T-helper 2 cell treated with Interferon-gamma antibody and Interleukin-4, amounts not matched to agents 100 ng/mL and 5 ng/mL, for 36 hours (primary cell): ENCODE measurements around the gene ZBTB7B. TPM values are rescaled to one million over a fixed set of nuclear protein-coding genes. Genes with fewer than 3 reads are reported as not detected.

Experiments used
- intact Hi-C: fragments of 100-400 bp; cut with micrococcal nuclease; formaldehyde crosslinking; loops from one replicate; pipeline ENCODE4 v1.15.1; 2023
- total RNA-seq: library from RNA; stranded (reverse); gene quantifications from 2 replicates; pipeline ENCODE4 v1.2.3, GENCODE V29; 2022

The ZBTB7B gene
- total RNA-seq, 1 donor from 2014 or later = 129 TPM

GRCh38 chr1:154967331-154967950 lies 35.2 kb upstream of the ZBTB7B start:
- intact Hi-C loops = no loop called here

- intact Hi-C loops = no loop called here
These were observed 33.9 kb upstream of the ZBTB7B start for GRCh38 chr1:154968731-154969130.

- intact Hi-C loops = no loop called here
These were observed 33.4 kb upstream of the ZBTB7B start for GRCh38 chr1:154969246-154969645.

GRCh38 chr1:154969860-154970452 lies 32.6 kb upstream of the ZBTB7B start:
- intact Hi-C loops = loop anchor here (10.0 kb wide), 1 partner anchor 205 kb away; the partner anchor contains the start of genes KRTCAP2 and TRIM46

GRCh38 chr1:154970631-154971340 lies 31.8 kb upstream of the ZBTB7B start, which contains the start of gene SHC1:
SHC1 (minus strand) TSS chr1:154970747; CDS start chr1:154970526, 221 bp downstream.
- intact Hi-C loops = loop anchor here (10.0 kb wide), 1 partner anchor 204 kb away; the partner anchor contains the start of genes KRTCAP2 and TRIM46

- intact Hi-C loops = loop anchor here (10.0 kb wide), 1 partner anchor 203 kb away; the partner anchor contains the start of genes KRTCAP2 and TRIM46
These were observed 31.1 kb upstream of the ZBTB7B start for GRCh38 chr1:154971341-154971998.

GRCh38 chr1:154972213-154972516 lies 30.4 kb upstream of the ZBTB7B start:
- intact Hi-C loops = loop anchor here (10.0 kb wide), 1 partner anchor 203 kb away; the partner anchor contains the start of genes KRTCAP2 and TRIM46

GRCh38 chr1:154972517-154973343 lies 29.9 kb upstream of the ZBTB7B start:
- intact Hi-C loops = loop anchor here (10.0 kb wide), 1 partner anchor 202 kb away; the partner anchor contains the start of genes KRTCAP2 and TRIM46

- intact Hi-C loops = loop anchor here (1.0 to 10.0 kb wide), 8 partner anchors 10 to 415 kb away; partner anchors contain the start of genes ADAM15, FLAD1, KRTCAP2 and PMVK
These were observed 29.1 kb upstream of the ZBTB7B start for GRCh38 chr1:154973344-154974101.

GRCh38 chr1:154974102-154974807 lies 28.3 kb upstream of the ZBTB7B start, which contains the start of gene CKS1B:
CKS1B (plus strand) TSS chr1:154974681; CDS start chr1:154974746, 65 bp downstream.
- intact Hi-C loops = loop anchor here (1.0 to 10.0 kb wide), 8 partner anchors 9 to 416 kb away; partner anchors contain the start of genes ADAM15, FLAD1, KRTCAP2 and PMVK

- intact Hi-C loops = loop anchor here (1.0 to 10.0 kb wide), 8 partner anchors 8 to 417 kb away; partner anchors contain the start of genes ADAM15, FLAD1, KRTCAP2 and PMVK
These were observed 27.7 kb upstream of the ZBTB7B start for GRCh38 chr1:154974808-154975408.

GRCh38 chr1:154975409-154976059 lies 27.1 kb upstream of the ZBTB7B start:
- intact Hi-C loops = loop anchor here (2.0 to 10.0 kb wide), 2 partner anchors 75 to 199 kb away; partner anchors contain the start of genes ADAM15, KRTCAP2 and TRIM46

- intact Hi-C loops = loop anchor here (10.0 kb wide), 1 partner anchor 197 kb away; the partner anchor contains the start of genes KRTCAP2 and TRIM46
These were observed 24.8 kb upstream of the ZBTB7B start for GRCh38 chr1:154977762-154978161.

GRCh38 chr1:154978360-154978759 lies 24.2 kb upstream of the ZBTB7B start:
- intact Hi-C loops = loop anchor here (10.0 kb wide), 1 partner anchor 196 kb away; the partner anchor contains the start of genes KRTCAP2 and TRIM46

GRCh38 chr1:154982341-154982740 lies 20.3 kb upstream of the ZBTB7B start:
- intact Hi-C loops = loop anchor here (2.0 kb wide), 1 partner anchor 34 kb away; no protein-coding TSS in a partner anchor

GRCh38 chr1:154982897-154983648 lies 19.5 kb upstream of the ZBTB7B start, which contains the start of gene FLAD1:
FLAD1 (plus strand) TSS chr1:154983344; CDS start chr1:154983695, 351 bp downstream.
- intact Hi-C loops = loop anchor here (1.0 to 2.0 kb wide), 5 partner anchors 9 to 47 kb away; partner anchors contain the start of genes CKS1B and PMVK
